CD1c-positive myeloid dendritic cell (primary cell): ENCODE measurements around the gene ADRA2B.
"Not testable (repeated sequence)": the region's sequence is repeated elsewhere in the genome, so short reads cannot be mapped to it uniquely, and the experiment has no call there.

ENCODE experiments used
- DNase-seq: peaks from one replicate; pipeline ENCODE4 v3.0.0-alpha.2; 2016; ENCODE audit errors: extremely low spot score

Gene ADRA2B

GRCh38 chr2:96116424-96116878, at the start of gene ADRA2B:
Gene ADRA2B, minus strand, starts transcription at chr2:96116571. Its CDS starts 422 bp downstream, at chr2:96116149.
- DNase-seq = peak; percentile 41

DNA sequence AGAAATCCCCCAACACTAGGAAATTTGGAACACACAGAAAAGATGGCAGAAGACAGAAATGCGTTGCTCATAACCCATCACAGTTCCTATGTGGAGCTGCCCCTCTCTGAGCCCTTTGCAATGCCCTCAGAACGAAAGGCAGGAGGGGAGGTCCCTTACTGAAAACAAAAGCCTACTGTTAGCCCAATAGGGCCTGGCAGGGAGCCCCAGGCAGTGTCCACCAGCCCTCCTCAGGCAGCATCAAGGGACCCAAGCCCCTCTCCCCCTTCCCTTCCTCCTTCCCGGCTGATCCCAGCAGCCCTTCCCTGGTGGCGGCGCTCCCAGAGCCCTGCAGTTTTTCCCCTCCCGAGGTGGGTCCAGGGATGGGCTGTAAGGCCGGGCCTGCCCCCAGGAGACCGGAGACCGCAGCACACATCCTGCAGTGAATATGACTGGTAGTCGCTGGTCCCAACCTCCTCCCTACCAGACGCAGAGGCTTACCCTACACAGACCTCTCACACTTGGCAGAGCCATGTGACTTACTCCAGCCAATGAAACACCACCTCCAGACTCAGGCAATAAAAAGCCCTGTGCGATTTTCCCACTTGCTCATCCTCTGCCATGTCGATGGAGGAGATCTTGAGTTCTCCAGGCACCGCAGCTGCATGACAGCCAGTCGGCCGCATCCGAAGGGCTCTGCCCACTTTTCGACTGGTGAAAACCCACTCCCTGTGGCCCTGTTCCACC, 48.3 kb upstream of the ADRA2B start:
- DNase-seq = no peak

DNA sequence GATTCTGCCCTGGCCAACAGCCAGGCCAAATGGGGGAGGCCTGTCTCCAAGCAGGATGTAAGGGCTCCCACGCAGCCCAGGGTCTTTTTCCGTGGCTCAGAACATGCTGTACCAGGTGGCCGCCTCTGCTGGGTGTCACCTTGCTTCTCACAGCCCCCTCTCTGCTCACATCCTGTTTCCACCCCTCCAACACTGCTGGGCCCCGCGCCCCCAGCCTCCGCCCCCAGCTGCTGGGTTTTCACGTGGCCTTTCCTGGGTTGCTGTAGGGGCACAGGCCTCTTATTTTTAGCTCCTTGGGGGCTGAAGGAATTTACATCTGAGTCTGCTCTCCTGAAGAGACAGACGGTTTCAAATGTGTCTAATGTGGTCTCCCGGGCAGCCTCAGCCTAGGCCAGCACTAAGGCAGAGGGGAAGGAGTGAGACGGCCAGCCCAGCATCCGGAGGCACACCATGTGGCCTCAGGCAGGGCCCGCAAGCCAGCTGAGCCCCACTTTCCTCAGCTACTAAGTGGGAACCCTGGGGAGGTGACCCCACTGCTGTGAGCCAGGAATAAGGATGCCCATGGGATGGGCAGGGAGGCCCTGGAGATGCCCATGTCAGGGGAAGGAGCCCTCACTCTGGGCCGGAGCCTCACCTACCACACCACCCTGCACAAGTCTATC, 47.5 kb upstream of the ADRA2B start:
- no peak for DNase-seq

- DNase-seq = no peak
Measured at GRCh38 chr2:96163415-96163767, 47.0 kb upstream of the ADRA2B start.

- no peak for DNase-seq
Measured at GRCh38 chr2:96161898-96162297, 45.5 kb upstream of the ADRA2B start.

DNA sequence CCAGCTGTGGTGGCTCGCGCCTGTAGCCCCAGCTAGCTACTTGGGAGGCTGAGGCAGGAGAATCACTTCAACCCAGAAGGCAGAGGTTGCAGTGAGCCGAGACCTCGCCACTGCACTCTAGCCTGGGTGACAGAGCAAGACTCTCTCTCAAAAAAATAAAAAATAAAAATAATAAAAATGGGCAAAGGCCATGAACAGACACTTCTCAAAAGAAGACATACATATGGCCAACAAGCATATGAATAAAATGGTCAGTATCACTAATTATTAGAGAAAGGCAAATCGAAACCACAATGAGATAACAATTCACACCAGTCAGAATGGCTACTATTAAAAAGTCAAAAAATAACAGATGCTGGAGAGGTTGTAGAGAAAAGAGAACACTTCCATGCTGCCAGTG, 44.0 kb upstream of the ADRA2B start:
- not testable (repeated sequence) for DNase-seq

GRCh38 chr2:96159084-96159830, 42.9 kb upstream of the ADRA2B start:
- DNase-seq = no peak

GRCh38 chr2:96158554-96158940, 42.2 kb upstream of the ADRA2B start:
- no peak for DNase-seq

DNA sequence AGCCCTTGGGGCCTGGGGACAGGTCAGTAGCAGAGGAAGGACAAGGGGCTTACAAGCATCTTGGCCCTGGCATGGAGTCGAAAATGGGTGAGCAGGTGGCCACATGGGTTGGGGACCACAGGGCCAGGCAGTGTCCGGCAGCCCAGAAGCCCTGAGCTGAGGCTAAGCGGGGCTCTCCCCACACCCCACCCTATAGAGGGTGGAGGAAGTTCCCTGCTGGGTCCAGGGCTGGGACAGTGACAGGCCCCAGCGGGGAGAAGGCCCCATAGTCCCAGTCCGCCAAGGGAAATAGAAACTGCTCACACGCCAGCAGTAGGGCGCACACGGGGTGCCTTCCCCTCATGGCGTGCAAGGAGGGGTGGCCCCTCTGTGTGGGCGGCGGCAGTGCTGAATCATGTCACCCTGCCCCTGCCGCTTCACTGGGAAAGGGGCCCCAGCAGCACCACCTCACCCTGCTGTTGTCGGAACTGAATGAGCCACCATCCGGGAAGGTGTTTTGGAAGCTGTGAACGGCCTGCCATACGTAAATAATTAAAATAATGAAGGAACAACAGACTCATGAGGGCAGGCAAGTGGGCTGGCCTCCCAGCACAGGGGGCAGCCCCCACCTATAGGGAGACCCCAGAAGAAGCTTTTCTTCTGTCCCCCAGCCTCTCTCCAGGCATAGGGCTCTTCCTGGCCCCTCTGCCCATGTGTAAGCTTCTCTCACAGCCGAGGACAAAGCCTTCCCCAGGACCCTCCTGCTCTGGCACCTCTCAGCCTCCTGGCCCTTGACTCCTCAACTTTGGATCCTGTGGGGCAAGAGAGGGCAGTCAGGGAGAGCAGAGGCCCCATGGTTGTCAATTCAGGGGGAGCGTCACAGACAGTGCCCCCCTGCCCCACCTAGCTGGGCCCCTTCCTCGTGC, 41.5 kb upstream of the ADRA2B start:
- DNase-seq = peak; percentile 84

DNA sequence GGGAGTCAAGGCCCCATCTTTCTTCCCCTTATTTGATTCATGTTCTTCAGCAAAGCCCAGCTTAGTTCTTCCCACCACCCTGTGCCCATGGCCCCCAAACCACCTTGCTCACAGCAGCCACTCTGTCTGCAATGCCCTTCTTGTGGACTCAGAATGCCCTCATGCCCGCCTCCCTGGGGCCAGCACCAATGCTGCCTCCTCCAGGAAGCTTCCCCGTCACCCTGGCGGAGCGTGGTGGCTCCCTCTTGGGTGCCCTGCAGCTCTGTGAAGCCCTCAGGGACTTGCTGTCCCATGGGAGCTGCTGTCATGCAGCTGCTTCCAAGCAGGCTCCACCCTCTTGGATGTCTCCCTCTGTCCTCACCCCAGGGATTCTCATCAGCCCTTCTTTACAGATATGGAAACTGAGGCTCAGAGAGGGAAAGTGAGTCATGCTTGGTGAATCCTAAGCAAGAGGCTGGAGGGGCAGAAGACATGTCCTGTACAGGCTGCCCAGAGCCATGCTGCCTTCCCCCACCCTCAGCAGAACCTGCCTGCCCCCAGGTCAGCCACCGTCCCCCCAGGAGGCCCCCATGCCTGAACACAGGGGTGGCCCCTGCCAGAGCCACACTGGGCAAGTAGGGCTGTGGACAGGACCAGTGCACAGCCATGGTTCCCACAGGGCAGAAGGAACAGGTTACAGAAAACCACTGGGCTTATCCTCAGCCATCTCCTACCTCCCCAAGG, 40.7 kb upstream of the ADRA2B start:
- no peak for DNase-seq

GRCh38 chr2:96156011-96156820, 39.8 kb upstream of the ADRA2B start:
- no peak for DNase-seq

GRCh38 chr2:96154506-96155380, 38.4 kb upstream of the ADRA2B start:
- no peak for DNase-seq

DNA sequence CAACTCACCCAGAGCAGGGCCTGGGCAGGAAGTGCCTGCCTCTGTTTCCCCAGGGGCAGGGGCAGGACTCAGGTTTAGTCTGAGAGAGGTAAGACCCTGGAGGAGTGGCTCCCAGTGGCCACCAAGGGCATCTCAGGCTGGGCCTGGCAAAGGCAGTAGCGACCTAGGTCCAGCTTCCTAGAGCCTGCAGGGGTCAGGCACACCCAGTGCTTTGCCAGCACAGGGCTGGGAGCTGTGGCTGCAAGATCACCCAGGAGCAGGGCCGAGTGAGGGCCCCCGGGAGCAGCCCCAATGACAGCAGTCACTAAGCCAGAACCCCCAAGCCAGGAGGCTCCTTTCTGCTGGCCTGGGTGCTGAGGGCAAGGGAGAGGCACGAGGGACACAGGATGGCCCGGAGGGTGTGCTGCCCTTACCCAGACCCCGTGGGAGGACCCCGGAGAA, 37.6 kb upstream of the ADRA2B start:
- DNase-seq = no peak

DNA sequence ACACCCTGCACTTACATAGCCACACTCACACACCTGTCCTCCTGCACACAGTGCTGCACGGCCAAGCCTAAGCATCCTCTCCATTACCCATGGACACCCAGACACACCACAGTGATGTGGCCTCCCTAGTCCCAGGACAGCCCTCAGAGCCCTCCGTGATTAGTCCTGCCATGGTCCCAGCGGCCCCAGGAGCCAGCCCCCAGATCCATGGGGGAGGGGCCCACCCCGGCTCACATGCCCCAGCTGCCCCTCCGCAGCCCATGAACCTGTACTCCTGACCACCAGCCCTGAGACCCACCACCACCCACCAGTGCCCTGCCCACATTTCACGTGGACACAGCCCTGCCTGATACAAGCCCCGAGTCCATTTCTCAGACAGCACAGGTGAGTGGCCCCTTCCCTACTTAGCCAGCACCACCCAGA, 36.9 kb upstream of the ADRA2B start:
- no peak for DNase-seq

DNA sequence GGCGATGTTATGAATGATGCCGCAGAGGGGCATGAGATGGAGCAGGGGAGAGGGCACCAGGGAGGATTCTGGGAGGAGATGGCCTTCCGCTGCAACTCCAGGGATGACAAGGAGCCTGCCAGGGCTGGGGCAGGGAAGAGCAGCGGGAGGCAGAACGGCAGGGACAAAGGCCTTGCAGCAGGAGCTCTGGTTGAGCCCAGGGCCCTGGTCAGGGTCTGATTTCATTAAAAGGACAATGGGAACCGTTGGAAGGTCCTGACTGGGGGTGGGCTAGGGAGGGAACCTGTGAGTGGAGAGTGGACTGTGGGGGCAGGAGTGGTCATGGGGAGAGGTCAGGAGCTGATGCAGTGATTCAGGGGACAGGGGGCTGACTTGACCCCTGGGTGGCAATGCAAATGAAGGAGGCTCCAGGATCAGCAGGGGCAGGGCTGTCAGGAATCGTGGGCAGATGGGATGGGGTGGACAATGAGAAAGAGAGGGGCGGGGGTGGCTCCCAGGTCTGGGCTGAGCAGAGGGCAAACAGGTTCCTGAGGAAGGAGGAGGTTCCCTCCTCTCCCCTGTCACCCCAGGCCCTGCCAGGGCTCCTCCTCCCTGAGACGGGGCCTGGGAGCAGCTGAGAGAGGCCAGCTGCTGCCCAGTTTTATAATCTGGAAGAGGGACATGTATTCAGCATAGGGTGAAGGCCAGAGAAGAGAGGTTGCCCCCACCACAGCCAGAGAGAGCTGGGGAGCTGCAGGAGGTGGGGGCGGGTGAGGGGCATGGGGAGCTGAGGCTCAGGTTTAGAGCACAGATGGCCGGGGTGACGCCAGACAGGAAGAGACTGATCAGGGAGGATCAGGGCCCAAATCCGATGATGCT, 36.2 kb upstream of the ADRA2B start:
- DNase-seq = no peak

- no peak for DNase-seq
Measured at GRCh38 chr2:96151595-96152303, 35.4 kb upstream of the ADRA2B start.

GRCh38 chr2:96150791-96151594, 34.6 kb upstream of the ADRA2B start:
- DNase-seq = no peak
